Embryonic facial prominence (tissue), 1 donor: ENCODE measurements around the gene SLC7A4.

Experiments
- DNase-seq: peaks from one replicate; pipeline ENCODE4 v3.0.0-alpha.2; 2016; ENCODE audit errors: extremely low spot score

The SLC7A4 gene

DNA sequence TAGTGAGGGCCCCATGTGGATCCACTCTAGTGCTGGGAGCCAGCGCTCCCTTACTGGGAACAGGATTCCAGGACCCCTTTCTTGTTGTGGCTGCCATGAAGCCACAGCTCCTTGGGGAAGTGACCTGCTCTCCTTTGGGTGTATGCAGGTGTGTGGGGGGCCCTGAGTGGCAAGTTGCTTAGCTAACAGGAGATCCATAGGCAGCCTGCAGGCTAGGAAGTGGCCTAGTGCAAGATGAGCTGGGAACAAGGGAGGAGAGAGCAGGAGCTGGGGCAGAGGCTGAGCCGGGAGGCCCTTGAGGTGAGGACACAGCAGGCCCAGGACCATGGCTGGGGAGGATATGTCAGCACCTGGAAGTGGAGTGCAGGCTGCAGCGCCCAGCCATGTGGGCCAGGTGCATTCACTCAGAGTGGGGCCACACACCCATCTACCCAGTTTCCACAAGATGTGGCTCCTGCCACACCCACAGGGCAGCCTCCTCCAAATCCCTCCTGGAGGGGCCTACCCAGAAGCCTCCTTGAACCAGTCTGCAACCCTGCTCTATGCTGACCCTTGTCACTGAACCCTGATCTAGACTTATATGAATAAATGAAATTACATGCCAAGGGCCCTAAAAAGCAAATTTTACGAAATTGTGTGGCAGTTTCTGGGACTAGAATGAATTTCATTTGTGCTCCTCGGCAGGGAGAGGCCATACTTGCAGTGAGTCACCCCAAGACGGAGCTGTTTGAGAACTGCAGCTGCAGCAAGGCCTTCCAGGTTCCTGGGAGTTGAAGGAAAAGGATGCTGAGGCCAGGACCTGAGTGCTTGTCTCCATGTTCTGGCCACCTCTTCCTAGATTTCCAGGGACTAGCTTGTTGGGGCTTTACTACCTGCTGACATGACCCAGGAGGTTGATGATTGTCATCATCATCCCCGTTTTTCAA is 33.7 kb downstream of the SLC7A4 start:
- DNase-seq, result no peak

- DNase-seq, result no peak
Observed at GRCh38 chr22:20997536-20998257, 34.7 kb downstream of the SLC7A4 start.

- no peak for DNase-seq
Observed at GRCh38 chr22:20996598-20997535, 35.5 kb downstream of the SLC7A4 start.

DNA sequence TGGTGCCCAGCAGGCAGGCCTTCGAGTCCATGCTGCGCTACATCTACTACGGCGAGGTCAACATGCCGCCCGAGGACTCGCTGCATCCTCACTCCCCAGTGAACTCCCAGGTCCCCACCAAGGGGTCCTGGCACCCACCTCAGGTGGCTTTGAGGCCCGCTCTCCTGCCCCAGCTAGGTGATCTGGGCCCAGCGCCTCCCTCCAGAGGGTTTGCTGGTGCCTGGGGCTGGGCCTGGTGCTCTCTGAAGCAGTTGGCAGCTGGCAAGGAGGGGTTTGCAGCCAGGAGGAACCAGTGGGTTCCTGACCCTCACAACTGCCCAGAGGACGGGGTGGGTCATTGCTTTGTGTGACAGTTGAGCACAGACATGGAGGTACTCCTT is 36.3 kb downstream of the SLC7A4 start:
- no peak for DNase-seq

DNA sequence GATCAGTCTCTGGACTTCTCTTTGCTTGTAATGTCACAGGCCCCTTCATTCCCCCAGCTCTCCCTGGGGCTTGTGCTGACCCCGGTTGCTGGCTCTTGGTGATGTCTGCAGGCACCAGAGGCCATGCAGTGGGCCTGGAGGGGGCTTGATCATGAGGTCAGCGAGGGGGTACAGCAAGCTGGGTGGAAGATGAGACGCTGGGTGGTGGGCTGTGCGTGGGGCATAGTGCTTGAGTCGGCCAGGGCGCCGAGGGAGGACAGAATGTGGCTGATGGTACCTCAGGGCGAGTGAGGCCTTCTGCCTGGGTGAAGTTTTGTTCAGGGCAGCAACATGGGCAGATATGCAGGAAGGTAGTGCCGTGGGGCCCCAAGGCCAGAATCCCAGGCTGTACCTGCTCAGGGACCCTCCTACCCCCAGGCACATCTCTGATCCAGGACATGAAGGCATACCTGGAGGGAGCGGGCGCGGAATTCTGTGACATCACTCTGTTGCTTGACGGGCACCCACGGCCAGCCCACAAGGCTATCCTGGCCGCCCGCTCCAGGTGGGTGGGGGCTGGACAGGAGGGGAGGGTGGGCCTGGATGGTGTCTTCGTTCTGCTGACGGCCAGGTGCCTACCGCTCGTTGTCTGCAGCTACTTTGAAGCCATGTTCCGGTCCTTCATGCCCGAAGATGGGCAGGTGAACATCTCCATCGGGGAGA is 36.9 kb downstream of the SLC7A4 start:
- no peak for DNase-seq

- DNase-seq, result no peak
Observed at GRCh38 chr22:20994902-20995241, 37.5 kb downstream of the SLC7A4 start.

DNA sequence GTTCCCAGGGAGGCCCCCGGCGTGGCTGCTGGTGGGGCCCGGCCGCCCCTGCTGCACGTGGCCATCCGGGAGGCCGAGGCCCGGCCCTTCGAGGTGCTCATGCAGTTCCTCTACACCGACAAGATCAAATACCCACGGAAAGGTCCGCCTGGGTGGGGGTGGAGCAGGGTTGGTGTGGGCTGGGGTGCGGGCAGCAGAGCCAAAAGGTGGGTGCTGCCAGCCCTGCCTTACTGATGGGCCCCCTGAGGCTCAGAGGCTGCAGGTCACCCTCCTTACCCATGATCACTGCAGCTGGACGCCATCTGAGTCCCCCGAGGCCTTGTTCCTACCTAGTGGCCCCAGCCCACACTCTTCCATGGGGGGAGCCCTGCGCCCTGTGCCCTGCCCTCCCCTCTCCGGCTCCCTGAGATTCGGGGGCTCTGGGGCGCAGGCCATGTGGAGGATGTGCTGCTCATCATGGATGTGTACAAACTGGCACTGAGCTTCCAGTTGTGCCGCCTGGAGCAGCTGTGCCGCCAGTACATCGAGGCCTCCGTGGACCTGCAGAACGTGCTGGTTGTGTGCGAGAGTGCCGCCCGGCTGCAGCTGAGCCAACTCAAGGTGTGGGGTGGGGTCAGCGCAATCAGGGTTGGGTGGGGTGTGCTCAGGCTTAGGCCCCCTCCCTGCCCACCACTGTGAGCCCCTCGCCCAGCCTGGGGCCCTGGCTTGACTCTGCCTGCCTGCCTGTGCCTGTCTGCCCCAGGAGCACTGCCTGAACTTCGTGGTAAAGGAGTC is 38.0 kb downstream of the SLC7A4 start:
- DNase-seq, result no peak

DNA sequence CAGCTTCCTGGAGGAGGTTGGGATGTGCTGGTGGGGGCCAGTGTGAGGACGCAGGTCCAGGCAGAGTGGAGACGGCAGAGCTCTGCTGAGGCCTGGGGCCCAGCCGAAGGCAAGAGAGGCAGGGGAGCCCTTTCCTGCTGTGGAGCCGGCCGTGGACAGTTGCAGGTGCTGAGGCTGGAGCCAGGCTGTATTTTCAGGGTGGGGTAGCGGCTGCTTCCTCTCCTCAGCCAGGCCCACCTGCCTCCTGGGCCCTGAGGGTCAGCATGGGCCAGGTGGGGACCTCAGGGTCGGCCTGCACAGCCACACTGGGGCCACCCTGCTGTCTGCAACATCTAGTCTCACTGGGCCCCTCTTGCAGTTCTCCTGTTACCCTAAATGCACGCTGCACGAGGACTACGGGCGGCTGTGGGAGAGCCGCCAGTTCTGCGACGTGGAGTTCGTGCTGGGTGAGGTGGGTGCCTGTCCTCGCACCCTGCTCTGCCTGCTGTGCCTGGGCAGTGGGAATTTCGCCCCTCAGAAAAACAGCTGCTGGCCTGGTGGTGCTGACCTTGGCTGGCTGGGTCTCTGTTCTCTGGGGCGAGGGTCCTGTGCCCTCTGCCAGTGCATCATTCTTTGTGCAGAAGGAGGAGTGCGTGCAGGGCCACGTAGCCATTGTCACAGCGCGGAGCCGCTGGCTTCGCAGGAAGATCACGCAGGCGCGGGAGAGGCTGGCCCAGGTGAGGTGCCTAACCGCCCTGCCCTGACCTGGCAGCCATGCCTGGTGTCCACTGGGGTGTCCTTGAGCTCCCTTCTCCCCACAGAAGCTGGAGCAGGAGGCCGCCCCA is 38.8 kb downstream of the SLC7A4 start:
- no peak for DNase-seq

- DNase-seq, result no peak
Observed at GRCh38 chr22:20992456-20993303, 39.7 kb downstream of the SLC7A4 start.

- DNase-seq, result no peak
Observed at GRCh38 chr22:20992056-20992442, 40.3 kb downstream of the SLC7A4 start.

GRCh38 chr22:20991252-20992055 is 40.9 kb downstream of the SLC7A4 start:
- DNase-seq, result no peak

- DNase-seq, result no peak
Observed at GRCh38 chr22:20990184-20991180, 41.9 kb downstream of the SLC7A4 start.

- DNase-seq, result no peak
Observed at GRCh38 chr22:20989323-20990138, 42.8 kb downstream of the SLC7A4 start.

DNA sequence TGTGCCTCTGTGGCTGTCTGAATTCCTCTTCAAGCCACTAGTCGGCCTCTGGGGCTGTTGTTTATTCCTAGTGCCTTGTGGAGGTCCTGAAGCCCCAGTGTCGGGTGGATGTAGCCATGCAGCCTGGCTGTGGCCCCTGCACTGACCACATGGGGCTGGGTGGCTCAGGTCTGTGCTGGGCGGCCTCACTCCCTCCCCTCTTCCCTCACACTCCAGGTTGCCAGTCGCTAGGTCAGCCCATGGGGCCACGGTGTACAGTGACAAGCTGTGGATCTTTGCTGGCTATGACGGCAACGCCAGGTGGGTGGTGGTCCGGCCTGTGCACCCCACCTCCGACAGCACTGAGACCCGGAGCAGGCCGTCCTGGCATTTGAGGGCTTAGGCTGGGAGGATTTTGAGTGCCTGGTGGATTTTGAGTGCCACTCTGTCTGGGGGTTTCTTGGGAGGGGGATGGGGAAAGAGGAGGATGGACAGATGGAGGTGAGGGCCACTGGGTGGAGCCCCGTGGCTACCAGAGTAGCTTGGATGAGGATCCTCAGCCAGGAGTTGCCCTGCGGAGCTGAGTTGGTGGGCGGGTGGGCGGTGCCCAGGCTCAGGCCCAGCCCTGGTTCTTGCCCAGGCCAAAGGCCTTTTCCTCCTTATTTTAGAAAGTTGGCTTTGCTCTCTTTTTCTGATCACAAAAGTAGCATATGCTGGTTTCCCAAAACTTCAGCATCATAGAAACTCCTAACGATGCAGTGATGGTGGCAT is 43.6 kb downstream of the SLC7A4 start:
- DNase-seq, result no peak

DNA sequence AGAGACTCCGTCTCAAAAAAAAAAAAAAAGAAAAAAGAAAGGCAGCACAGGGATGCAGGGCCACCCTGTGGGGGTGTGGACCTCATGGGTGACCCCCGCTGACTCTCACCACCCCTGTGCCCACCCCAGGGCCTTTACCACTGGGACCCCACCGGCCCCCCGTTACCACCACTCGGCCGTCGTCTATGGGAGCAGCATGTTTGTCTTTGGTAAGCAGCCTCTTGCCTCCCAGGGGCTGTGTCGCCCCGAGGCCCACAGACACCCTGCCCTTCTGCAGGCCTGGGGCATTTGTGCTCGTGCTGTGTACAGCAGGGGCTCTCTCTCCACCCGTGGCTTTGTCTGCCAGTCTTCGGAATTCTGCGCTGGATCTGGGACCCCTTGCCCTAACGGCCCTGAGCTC is 45.0 kb downstream of the SLC7A4 start:
- no peak for DNase-seq
